Type B pancreatic cell (in vitro differentiated cells): Measurements from ENCODE around the gene TMEM219. TPM values are rescaled to one million over a fixed set of nuclear protein-coding genes. Genes with fewer than 3 reads are reported as not detected.

Experiments used
- DNase-seq: peaks from one replicate; pipeline ENCODE4 v3.0.0; 2021; ENCODE audit warnings: mixed read lengths; ENCODE audit not compliant: unreplicated experiment; ENCODE audit errors: extremely low spot score
- H3K27ac Mint-ChIP-seq: 2 replicates; pipeline ENCODE4 v1.8.0; 2021; ENCODE audit warnings: mild to moderate bottlenecking, mixed read lengths
- H3K27me3 Mint-ChIP-seq: 2 replicates; pipeline ENCODE4 v1.8.0; 2021; ENCODE audit warnings: mixed read lengths
- H3K36me3 Mint-ChIP-seq: 2 replicates; pipeline ENCODE4 v1.8.0; 2021; ENCODE audit warnings: mixed read lengths
- H3K4me1 Mint-ChIP-seq: one replicate; pipeline ENCODE4 v1.8.0; 2021; ENCODE audit warnings: mixed read lengths; ENCODE audit not compliant: unreplicated experiment
- H3K4me3 Mint-ChIP-seq: 2 replicates; pipeline ENCODE4 v1.8.0; 2021; ENCODE audit warnings: mild to moderate bottlenecking, mixed read lengths
- H3K9me3 Mint-ChIP-seq: 2 replicates; pipeline ENCODE4 v1.8.0; 2021; ENCODE audit warnings: mixed read lengths
- CTCF ChIP-seq: fragments of 200-600 bp; sonication (generic); conservative IDR thresholded peaks from 2 replicates; pipeline ENCODE4 v1.5.0; 2021; ENCODE audit warnings: antibody characterized with exemption, mild to moderate bottlenecking
- total RNA-seq: library from RNA; stranded (reverse); gene quantifications from 2 replicates; pipeline ENCODE4 v1.2.1, GENCODE V29; 2021; ENCODE audit warnings: low replicate concordance

The TMEM219 gene
- total RNA-seq, 1 donor from 2014 or later, result 72.4 TPM

GRCh38 chr16:29975134-29975538 is 13.3 kb downstream of the TMEM219 start:
- Mint-ChIP-seq H3K27ac (peak overlapping the region; percentile 80), H3K36me3 (peaks cover 22% of the 10 kb centered on the region), H3K27me3 (no peaks in the 10 kb centered on the region), H3K9me3 (peaks cover 5% of the 10 kb centered on the region), H3K4me1 (peaks cover 25% of the 10 kb centered on the region), H3K4me3 (peak overlapping the region; percentile 93)
- no peak for DNase-seq
- no peak for TF ChIP-seq CTCF

- H3K9me3 Mint-ChIP-seq, result peaks cover 5% of the 10 kb centered on the region
- H3K4me1 Mint-ChIP-seq, result peaks cover 25% of the 10 kb centered on the region
- peak overlapping the region; percentile 93 for H3K4me3 Mint-ChIP-seq
- DNase-seq, result no peak
- H3K27me3 Mint-ChIP-seq, result no peaks in the 10 kb centered on the region
- peaks cover 22% of the 10 kb centered on the region for H3K36me3 Mint-ChIP-seq
- peak overlapping the region; percentile 73 for H3K27ac Mint-ChIP-seq
- TF ChIP-seq CTCF, result no peak
Observed at GRCh38 chr16:29975811-29976511, 14.1 kb downstream of the TMEM219 start.

- Mint-ChIP-seq H3K9me3 (peaks cover 5% of the 10 kb centered on the region), H3K4me3 (peak overlapping the region; percentile 93), H3K36me3 (peaks cover 18% of the 10 kb centered on the region), H3K27me3 (no peaks in the 10 kb centered on the region), H3K4me1 (peaks cover 25% of the 10 kb centered on the region), H3K27ac (no peak overlapping the region)
- no peak for TF ChIP-seq CTCF
- no peak for DNase-seq
Observed at GRCh38 chr16:29977063-29977825, 15.4 kb downstream of the TMEM219 start.

- no peaks in the 10 kb centered on the region for H3K27me3 Mint-ChIP-seq
- peaks cover 3% of the 10 kb centered on the region for H3K9me3 Mint-ChIP-seq
- H3K36me3 Mint-ChIP-seq, result peaks cover 15% of the 10 kb centered on the region
- TF ChIP-seq CTCF, result no peak
- no peak overlapping the region for H3K4me3 Mint-ChIP-seq
- H3K27ac Mint-ChIP-seq, result no peak overlapping the region
- H3K4me1 Mint-ChIP-seq, result peaks cover 25% of the 10 kb centered on the region
- no peak for DNase-seq
Observed at GRCh38 chr16:29978081-29978480, 16.2 kb downstream of the TMEM219 start.

GRCh38 chr16:29978564-29979270 is 16.8 kb downstream of the TMEM219 start:
- peaks cover 10% of the 10 kb centered on the region for H3K36me3 Mint-ChIP-seq
- H3K9me3 Mint-ChIP-seq, result no peaks in the 10 kb centered on the region
- H3K27ac Mint-ChIP-seq, result no peak overlapping the region
- H3K4me1 Mint-ChIP-seq, result peaks cover 25% of the 10 kb centered on the region
- TF ChIP-seq CTCF, result no peak
- no peaks in the 10 kb centered on the region for H3K27me3 Mint-ChIP-seq
- H3K4me3 Mint-ChIP-seq, result peak overlapping the region; percentile 22
- no peak for DNase-seq
